Measurements from ENCODE around the gene WDFY4. TPM values are rescaled to one million over a fixed set of nuclear protein-coding genes. Genes with fewer than 3 reads are reported as not detected.

WDFY4 gene
- polyA plus RNA-seq, 1 of the 3 experiments (the other 2 are of a cell fraction) = not detected

GRCh38 chr10:48729941-48730457 lies 45.3 kb downstream of the WDFY4 start:
- H3K9ac ChIP-seq = no peak overlapping the region
- H2AFZ ChIP-seq (ENCODE audit: low read depth) = no peak overlapping the region
- H3K9me3 ChIP-seq = no peaks in the 10 kb centered on the region
- H3K27ac ChIP-seq (ENCODE audit: low read depth in 2 of 2, low read length in 1 of 2) = no peak overlapping the region
- POLR2A ChIA-PET = no interaction called here
- DNase-seq = no peak
- TF ChIP-seq RFX5 (IDR thresholded peaks at IDR 0.05; ENCODE audit: low read length) (no peak), TEAD4 (IDR thresholded peaks at IDR 0.05; ENCODE audit: borderline replicate concordance, insufficient read depth) (no peak), USF2 (IDR thresholded peaks at IDR 0.05; ENCODE audit: borderline replicate concordance, low read depth, low read length) (no peak), RCOR1 (IDR thresholded peaks at IDR 0.05; ENCODE audit: low read length) (no peak), EP300 (IDR thresholded peaks at IDR 0.05; ENCODE audit: borderline replicate concordance in 1 of 2, low read depth in 1 of 2, low read length in 1 of 2) (no peak), USF1 (IDR thresholded peaks at IDR 0.05; ENCODE audit: borderline replicate concordance, low read depth) (no peak), IRF3 (IDR thresholded peaks at IDR 0.05; ENCODE audit: low read depth, low read length) (no peak), ZBTB33 (IDR thresholded peaks at IDR 0.05; ENCODE audit: borderline replicate concordance, low read depth) (no peak), REST (IDR thresholded peaks at IDR 0.05; ENCODE audit: low read depth, low read length) (no peak), GATA2 (CRISPR knock-in tag; IDR thresholded peaks at IDR 0.05) (no peak), FOSL2 (IDR thresholded peaks at IDR 0.05; ENCODE audit: borderline replicate concordance, low read depth) (no peak), ELF1 (IDR thresholded peaks at IDR 0.05) (no peak), MXI1 (IDR thresholded peaks at IDR 0.05; ENCODE audit: low read depth, low read length) (no peak), RXRA (IDR thresholded peaks at IDR 0.05; ENCODE audit: borderline replicate concordance, low read depth) (no peak), TCF12 (IDR thresholded peaks at IDR 0.05) (no peak)
- CTCF ChIA-PET = interaction anchor here (1.0 kb wide), 1 partner anchor 21 kb away, joined by 3 read pairs; no protein-coding TSS in a partner anchor
- no peaks in the 10 kb centered on the region for H3K79me2 ChIP-seq (ENCODE audit: insufficient read depth)
- H3F3A ChIP-seq (replicated peaks; ENCODE audit: insufficient read depth) = no peaks in the 10 kb centered on the region
- 23% methylated on average over 3 of the region's 3 CpGs for WGBS (ENCODE audit: low lambda C conversion rate)
- H4K20me1 ChIP-seq (ENCODE audit: insufficient read depth) = no peaks in the 10 kb centered on the region
- H3K36me3 ChIP-seq (replicated peaks in 1 of 2; ENCODE audit: control insufficient read depth in 1 of 2, insufficient read depth in 2 of 2, low read length in 1 of 2) = no peaks in the 10 kb centered on the region
- no peaks in the 10 kb centered on the region for H3K9me2 ChIP-seq
- no peaks in the 10 kb centered on the region for H3K27me3 ChIP-seq (ENCODE audit: insufficient read depth)
- no peak overlapping the region for H3K4me3 ChIP-seq (ENCODE audit: low read depth in 2 of 2, low read length in 1 of 2)
- H3K4me2 ChIP-seq = no peak overlapping the region
- peaks cover 0 to 8% of the 10 kb centered on the region in 2 experiments; a peak in 1 of 4 replicates for H3K4me1 ChIP-seq (ENCODE audit: control insufficient read depth in 1 of 2, insufficient read depth in 2 of 2, low read depth in 1 of 2, low read length in 1 of 2)
